A549 (cell line): ENCODE data around the gene ALS2.
"Not testable (repeated sequence)": the region's sequence is repeated elsewhere in the genome, so short reads cannot be mapped to it uniquely, and the experiment has no call there.

ENCODE experiments used
- CTCF ChIP-seq: fragments of >200 bp; sonication (Bioruptor Twin); formaldehyde crosslinking; IDR thresholded peaks from 3 replicates; pipeline ENCODE4 v1.5.1; 2016
- EP300 ChIP-seq, 2 experiments: fragments of >200 bp; sonication (Bioruptor Twin); formaldehyde crosslinking; IDR thresholded peaks; 2 replicates in 1 of 2; 3 replicates in 1 of 2; pipeline ENCODE4 v1.6.1; 2016 to 2017
- ESRRA ChIP-seq: fragments of 150-350 bp; IDR thresholded peaks from 2 replicates; pipeline ENCODE4 v1.6.1; 2014; ENCODE audit warnings: mild to moderate bottlenecking, low read length, borderline replicate concordance
- FOSL2 ChIP-seq, 2 experiments: fragments of 450-650 bp in 1 of 2; fragments of >200 bp in 1 of 2; sonication (Bioruptor Twin) in 1 of 2; formaldehyde crosslinking; IDR thresholded peaks; 2 replicates each; pipeline versions ENCODE4 v1.5.0 to v1.6.1; 2016 to 2020; ENCODE audit warnings: mild to moderate bottlenecking in 1 of 2, moderate library complexity in 1 of 2
- HOXA7 ChIP-seq: fragments of 250-450 bp; sonication (Bioruptor Pico); IDR thresholded peaks from 2 replicates; pipeline ENCODE4 v1.5.0; 2020; ENCODE audit warnings: mild to moderate bottlenecking, moderate library complexity
- KDM1A ChIP-seq: fragments of 200-600 bp; sonication (generic); IDR thresholded peaks from 2 replicates; pipeline ENCODE4 v1.6.1; 2016; ENCODE audit warnings: low read depth, mild to moderate bottlenecking
- MAFK ChIP-seq: fragments of 450-650 bp; IDR thresholded peaks from 2 replicates; pipeline ENCODE4 v1.6.1; 2014; ENCODE audit not compliant: partially characterized antibody
- PHF8 ChIP-seq: fragments of 200-600 bp; sonication (generic); IDR thresholded peaks from 2 replicates; pipeline ENCODE4 v1.6.1; 2016; ENCODE audit warnings: low read depth, mild to moderate bottlenecking, antibody characterized with exemption, moderate library complexity, borderline replicate concordance
- POLR2A ChIP-seq: IDR thresholded peaks from 2 replicates; pipeline ENCODE4 v1.6.1; 2012; ENCODE audit warnings: mild to moderate bottlenecking, low read length
- SMC3 ChIP-seq: fragments of >200 bp; sonication (Bioruptor Twin); formaldehyde crosslinking; IDR thresholded peaks from 3 replicates; pipeline ENCODE4 v1.6.1; 2018; ENCODE audit warnings: inconsistent platforms
- ZFP36 ChIP-seq: fragments of 450-650 bp; IDR thresholded peaks from 2 replicates; pipeline ENCODE4 v1.6.1; 2014; ENCODE audit warnings: borderline replicate concordance; ENCODE audit not compliant: partially characterized antibody
- TF ChIP-seq, protein P1 (sequence below): IDR thresholded peaks from 2 replicates; pipeline ENCODE4 v1.6.1; 2012
- TF ChIP-seq, protein P2 (sequence below): IDR thresholded peaks from 2 replicates; pipeline ENCODE4 v1.6.1; 2012
- TF ChIP-seq, protein P3 (sequence below): fragments of 200-600 bp; sonication (generic); IDR thresholded peaks from 2 replicates; pipeline ENCODE4 v1.6.1; 2016; ENCODE audit warnings: antibody characterized with exemption, mild to moderate bottlenecking, moderate library complexity

GRCh38 chr2:201764469-201764868 lies 16.3 kb downstream of the ALS2 start:
- TF ChIP-seq KDM1A; CTCF; MAFK; ESRRA; POLR2A; FOSL2 (IDR thresholded peaks at IDR 0.05); FOSL2 (CRISPR knock-in tag; IDR thresholded peaks at IDR 0.05); ZFP36; SMC3; EP300 (IDR thresholded peaks at IDR 0.05); HOXA7; PHF8: not testable (repeated sequence)
- TF ChIP-seq, protein P1, sequence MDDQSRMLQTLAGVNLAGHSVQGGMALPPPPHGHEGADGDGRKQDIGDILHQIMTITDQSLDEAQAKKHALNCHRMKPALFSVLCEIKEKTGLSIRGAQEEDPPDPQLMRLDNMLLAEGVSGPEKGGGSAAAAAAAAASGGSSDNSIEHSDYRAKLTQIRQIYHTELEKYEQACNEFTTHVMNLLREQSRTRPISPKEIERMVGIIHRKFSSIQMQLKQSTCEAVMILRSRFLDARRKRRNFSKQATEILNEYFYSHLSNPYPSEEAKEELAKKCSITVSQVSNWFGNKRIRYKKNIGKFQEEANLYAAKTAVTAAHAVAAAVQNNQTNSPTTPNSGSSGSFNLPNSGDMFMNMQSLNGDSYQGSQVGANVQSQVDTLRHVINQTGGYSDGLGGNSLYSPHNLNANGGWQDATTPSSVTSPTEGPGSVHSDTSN: not testable (repeated sequence)
- TF ChIP-seq, protein P2, sequence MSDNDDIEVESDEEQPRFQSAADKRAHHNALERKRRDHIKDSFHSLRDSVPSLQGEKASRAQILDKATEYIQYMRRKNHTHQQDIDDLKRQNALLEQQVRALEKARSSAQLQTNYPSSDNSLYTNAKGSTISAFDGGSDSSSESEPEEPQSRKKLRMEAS: not testable (repeated sequence)
- TF ChIP-seq, protein P3, sequence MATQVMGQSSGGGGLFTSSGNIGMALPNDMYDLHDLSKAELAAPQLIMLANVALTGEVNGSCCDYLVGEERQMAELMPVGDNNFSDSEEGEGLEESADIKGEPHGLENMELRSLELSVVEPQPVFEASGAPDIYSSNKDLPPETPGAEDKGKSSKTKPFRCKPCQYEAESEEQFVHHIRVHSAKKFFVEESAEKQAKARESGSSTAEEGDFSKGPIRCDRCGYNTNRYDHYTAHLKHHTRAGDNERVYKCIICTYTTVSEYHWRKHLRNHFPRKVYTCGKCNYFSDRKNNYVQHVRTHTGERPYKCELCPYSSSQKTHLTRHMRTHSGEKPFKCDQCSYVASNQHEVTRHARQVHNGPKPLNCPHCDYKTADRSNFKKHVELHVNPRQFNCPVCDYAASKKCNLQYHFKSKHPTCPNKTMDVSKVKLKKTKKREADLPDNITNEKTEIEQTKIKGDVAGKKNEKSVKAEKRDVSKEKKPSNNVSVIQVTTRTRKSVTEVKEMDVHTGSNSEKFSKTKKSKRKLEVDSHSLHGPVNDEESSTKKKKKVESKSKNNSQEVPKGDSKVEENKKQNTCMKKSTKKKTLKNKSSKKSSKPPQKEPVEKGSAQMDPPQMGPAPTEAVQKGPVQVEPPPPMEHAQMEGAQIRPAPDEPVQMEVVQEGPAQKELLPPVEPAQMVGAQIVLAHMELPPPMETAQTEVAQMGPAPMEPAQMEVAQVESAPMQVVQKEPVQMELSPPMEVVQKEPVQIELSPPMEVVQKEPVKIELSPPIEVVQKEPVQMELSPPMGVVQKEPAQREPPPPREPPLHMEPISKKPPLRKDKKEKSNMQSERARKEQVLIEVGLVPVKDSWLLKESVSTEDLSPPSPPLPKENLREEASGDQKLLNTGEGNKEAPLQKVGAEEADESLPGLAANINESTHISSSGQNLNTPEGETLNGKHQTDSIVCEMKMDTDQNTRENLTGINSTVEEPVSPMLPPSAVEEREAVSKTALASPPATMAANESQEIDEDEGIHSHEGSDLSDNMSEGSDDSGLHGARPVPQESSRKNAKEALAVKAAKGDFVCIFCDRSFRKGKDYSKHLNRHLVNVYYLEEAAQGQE: not testable (repeated sequence)
